ENCODE data around the gene UBA1.

The UBA1 gene

GRCh38 chrX:47199286-47199685 lies 5.7 kb downstream of the UBA1 start:
- H3K27ac ChIP-seq: no peak overlapping the region
- no peak for TF ChIP-seq CTCF (conservative IDR thresholded peaks at IDR 0.05)

- no peak for TF ChIP-seq CTCF (conservative IDR thresholded peaks at IDR 0.05)
- no peak overlapping the region for H3K27ac ChIP-seq
These were observed 6.9 kb downstream of the UBA1 start for GRCh38 chrX:47200385-47201150.

- no peak for TF ChIP-seq CTCF (conservative IDR thresholded peaks at IDR 0.05)
- H3K27ac ChIP-seq: no peak overlapping the region
These were observed 7.8 kb downstream of the UBA1 start for GRCh38 chrX:47201345-47201944.

GRCh38 chrX:47202316-47202715 lies 8.7 kb downstream of the UBA1 start:
- no peak overlapping the region for H3K27ac ChIP-seq
- no peak for TF ChIP-seq CTCF (conservative IDR thresholded peaks at IDR 0.05)

DNA sequence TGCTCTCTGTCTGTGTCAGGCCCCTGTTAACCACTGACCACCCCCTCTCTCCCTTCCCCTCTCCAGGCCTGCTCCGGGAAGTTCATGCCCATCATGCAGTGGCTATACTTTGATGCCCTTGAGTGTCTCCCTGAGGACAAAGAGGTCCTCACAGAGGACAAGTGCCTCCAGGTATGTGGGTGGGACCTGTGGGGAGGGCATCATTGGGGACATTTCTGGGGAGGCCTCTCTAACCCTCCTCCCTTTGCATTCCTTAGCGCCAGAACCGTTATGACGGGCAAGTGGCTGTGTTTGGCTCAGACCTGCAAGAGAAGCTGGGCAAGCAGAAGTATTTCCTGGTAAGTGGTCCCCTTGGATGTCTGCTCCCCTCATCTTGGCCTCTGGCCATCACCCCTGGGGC lies 9.2 kb downstream of the UBA1 start:
- TF ChIP-seq CTCF (conservative IDR thresholded peaks at IDR 0.05): no peak
- H3K27ac ChIP-seq: no peak overlapping the region

- no peak for TF ChIP-seq CTCF (conservative IDR thresholded peaks at IDR 0.05)
- no peak overlapping the region for H3K27ac ChIP-seq
These were observed 11.3 kb downstream of the UBA1 start for GRCh38 chrX:47204970-47205369.

- no peak for TF ChIP-seq CTCF (conservative IDR thresholded peaks at IDR 0.05)
- H3K27ac ChIP-seq: no peak overlapping the region
These were observed 12.7 kb downstream of the UBA1 start for GRCh38 chrX:47206316-47206715.

All from VCaP (cell line).